Ovary (tissue), 9 donors: ENCODE measurements around the gene MKX. TPM values are rescaled to one million over a fixed set of nuclear protein-coding genes. Genes with fewer than 3 reads are reported as not detected.

Source experiments
- DNase-seq, 5 donors: peaks; one replicate each; pipeline ENCODE4 v3.0.0-alpha.2; 2019 to 2020
- H3K27ac ChIP-seq, 2 donors: fragments of 200-600 bp; one replicate each; pipeline versions ENCODE4 v1.5.1 to v1.8.0; 2019 to 2022
- H3K27me3 ChIP-seq: fragments of 200-600 bp; one replicate; pipeline ENCODE4 v1.8.0; 2022
- H3K36me3 ChIP-seq: fragments of 200-600 bp; sonication (generic); one replicate; pipeline ENCODE4 v1.5.1; 2019
- H3K4me1 ChIP-seq: one replicate; pipeline ENCODE4 v1.8.1; 2013; ENCODE audit warnings: mild to moderate bottlenecking, moderate library complexity; ENCODE audit not compliant: insufficient read depth
- H3K4me3 ChIP-seq: fragments of 200-600 bp; sonication (generic); one replicate; pipeline ENCODE4 v1.5.1; 2017
- H3K9me3 ChIP-seq, 2 donors: fragments of 200-600 bp in 1 of 2; sonication (generic) in 1 of 2; one replicate each; pipeline versions ENCODE4 v1.5.1 to v1.8.1; 2013 to 2019; ENCODE audit warnings: mild to moderate bottlenecking in 1 of 2, moderate library complexity in 1 of 2
- EP300 ChIP-seq: sonication (generic); formaldehyde crosslinking; IDR thresholded peaks from one replicate; pipeline ENCODE4 v1.6.1; 2017; ENCODE audit warnings: antibody characterized with exemption
- POLR2A ChIP-seq: fragments of 450-650 bp; IDR thresholded peaks from one replicate; pipeline ENCODE4 v1.6.1; 2017; ENCODE audit warnings: antibody characterized with exemption, mild to moderate bottlenecking, moderate library complexity
- WGBS, 3 donors: extraction: QIAGEN DNeasy Blood & Tissue Kit in 1 of 3; methylation state at CpG; one replicate each; pipeline versions ENCODE4 v1.1.5 to v1.1.7; 2013 to 2017; 5-methylcytosine and 5-hydroxymethylcytosine counted together
- intact Hi-C, 4 donors: fragments of 100-400 bp; cut with DNase I; formaldehyde crosslinking; loops; one replicate each; pipeline versions ENCODE4 v1.11.0 to v1.15.1; 2022 to 2023
- polyA plus RNA-seq, 2 donors: library from polyadenylated mRNA; stranded (reverse); fragments of 200-250 nt in 1 of 2; fragments of 350-450 nt in 1 of 2; fragmentation: Illumina TruSeq in 1 of 2; extraction: RNeasy Lipid Tissue Mini Kit (QIAGEN cat#74804) in 1 of 2; gene quantifications; one replicate each; pipeline ENCODE4 v1.2.3, GENCODE V29; 2013 to 2014
- total RNA-seq, 7 donors: library from RNA; depleted of rRNA in 2 of 7; stranded (reverse); fragments of >200 nt in 2 of 7; fragmentation: NEBNext Ultra II Directional in 3 of 7; extraction: Animal tissue kit (Norgen Biotek cat#: 25700) in 3 of 7; gene quantifications; one replicate each; pipeline versions ENCODE4 v1.1.0 to v1.2.4, GENCODE V29; 2016 to 2023
- TF ChIP-seq, protein P1 (sequence below), 3 donors: fragments of 450-650 bp in 2 of 3; fragments of 200-600 bp in 1 of 3; IDR thresholded peaks; one replicate each; pipeline versions ENCODE4 v1.5.1 to v1.8.0; 2016 to 2022; ENCODE audit warnings: antibody characterized with exemption in 3 of 3, mild to moderate bottlenecking in 1 of 3
- donor health status: DM: no; HTN: no; CAD: no; lungs with moderate emphysema.
- donor health status: DM: no; HTN: no; CAD: no.
- donor health status: Bipolar disorder and iron deficiency.
- donor health status: DM: yes; HTN: yes; CAD: no.
- donor health status: DM: no; HTN: no; CAD: no.
- donor health status: DM: yes; HTN: yes; CAD: no.

MKX gene
- total and polyA plus RNA-seq, 9 donors = 7.4 to 39.7 (median 17.2) TPM

DNA sequence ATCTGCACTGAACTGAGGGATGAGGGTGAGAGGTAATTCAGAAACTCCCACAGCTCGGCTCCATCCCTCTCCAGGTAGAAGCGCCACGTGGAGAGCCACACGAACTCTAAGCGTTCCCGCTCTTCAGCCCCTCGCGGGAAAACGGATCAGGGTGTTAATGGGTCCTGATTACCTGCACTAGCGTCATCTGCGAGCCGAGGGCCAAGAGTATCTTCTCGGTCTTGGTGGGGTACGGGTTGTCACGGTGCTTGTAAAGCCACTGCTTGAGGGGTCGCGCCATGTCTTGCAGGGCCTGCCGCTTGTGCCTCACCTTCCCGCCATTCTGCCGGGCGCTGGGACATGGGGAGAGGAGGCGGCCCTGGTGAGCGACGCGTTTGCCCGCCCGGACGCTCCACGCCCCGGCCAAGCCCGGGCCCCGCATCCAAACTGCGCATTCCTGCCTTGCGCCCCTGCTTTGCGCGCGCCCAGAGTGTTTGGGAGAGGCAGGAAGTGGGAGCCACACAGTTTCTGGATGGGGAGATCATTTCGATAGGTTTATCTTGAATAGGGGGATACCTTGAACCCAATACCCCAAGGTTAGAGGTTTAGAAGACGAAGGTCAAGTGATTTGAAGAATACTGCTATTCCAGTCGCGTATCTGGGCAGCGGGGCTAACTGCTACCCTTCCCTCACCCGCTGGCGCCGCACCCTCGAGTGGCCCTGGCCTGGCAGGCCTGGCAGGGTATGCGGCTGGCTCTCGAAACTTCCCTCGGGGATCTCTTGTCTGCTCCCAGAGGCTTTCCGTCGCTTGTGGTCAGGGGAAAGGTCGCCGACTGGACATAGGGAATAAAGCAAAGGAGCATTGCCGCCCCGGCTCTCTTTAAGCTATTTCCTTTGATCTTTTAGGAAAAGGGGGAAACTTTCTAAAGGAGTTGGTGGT, 4.2 kb downstream of the MKX start:
- DNase-seq = peak in 4 of 5 donors; percentile 22 to 56 (median 54)
- H3K4me1 ChIP-seq = no peaks in the 10 kb centered on the region
- H3K27ac ChIP-seq = peak overlapping the region; percentile 96 to 98
- H3K9me3 ChIP-seq = no peaks in the 10 kb centered on the region
- TF ChIP-seq EP300 = no peak
- no peak for TF ChIP-seq POLR2A
- TF ChIP-seq, protein P1, sequence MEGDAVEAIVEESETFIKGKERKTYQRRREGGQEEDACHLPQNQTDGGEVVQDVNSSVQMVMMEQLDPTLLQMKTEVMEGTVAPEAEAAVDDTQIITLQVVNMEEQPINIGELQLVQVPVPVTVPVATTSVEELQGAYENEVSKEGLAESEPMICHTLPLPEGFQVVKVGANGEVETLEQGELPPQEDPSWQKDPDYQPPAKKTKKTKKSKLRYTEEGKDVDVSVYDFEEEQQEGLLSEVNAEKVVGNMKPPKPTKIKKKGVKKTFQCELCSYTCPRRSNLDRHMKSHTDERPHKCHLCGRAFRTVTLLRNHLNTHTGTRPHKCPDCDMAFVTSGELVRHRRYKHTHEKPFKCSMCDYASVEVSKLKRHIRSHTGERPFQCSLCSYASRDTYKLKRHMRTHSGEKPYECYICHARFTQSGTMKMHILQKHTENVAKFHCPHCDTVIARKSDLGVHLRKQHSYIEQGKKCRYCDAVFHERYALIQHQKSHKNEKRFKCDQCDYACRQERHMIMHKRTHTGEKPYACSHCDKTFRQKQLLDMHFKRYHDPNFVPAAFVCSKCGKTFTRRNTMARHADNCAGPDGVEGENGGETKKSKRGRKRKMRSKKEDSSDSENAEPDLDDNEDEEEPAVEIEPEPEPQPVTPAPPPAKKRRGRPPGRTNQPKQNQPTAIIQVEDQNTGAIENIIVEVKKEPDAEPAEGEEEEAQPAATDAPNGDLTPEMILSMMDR (IDR thresholded peaks at IDR 0.05) = no peak
- H3K4me3 ChIP-seq = peak overlapping the region; percentile 75
- intact Hi-C loops = loop anchor here in 3 of 4 donors (1.0 to 10.0 kb wide), 5 partner anchors 73 to 437 kb away; no protein-coding TSS in a partner anchor
- H3K36me3 ChIP-seq = no peaks in the 10 kb centered on the region
- 50 to 64% (median 62%) methylated on average over 55 of the region's 55 CpGs for WGBS, 3 donors
- H3K27me3 ChIP-seq = no peaks in the 10 kb centered on the region

DNA sequence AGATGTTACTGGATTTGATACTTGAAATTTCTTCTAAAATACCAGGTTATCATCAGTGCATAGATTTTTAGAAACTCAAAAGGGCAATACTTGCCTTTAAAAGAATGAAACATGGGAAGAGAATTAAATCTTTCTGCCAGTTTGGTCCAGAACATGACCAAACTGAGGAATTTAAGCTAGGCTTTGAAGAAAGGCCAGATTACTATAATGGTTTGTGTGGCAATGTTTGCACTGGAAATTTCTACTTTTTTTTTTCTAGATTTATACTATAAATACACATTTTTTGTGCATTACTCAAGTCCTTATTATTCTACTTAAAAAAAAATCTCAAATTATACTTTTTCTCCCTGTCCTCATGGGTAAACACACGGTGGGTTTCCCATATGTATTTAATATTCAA, 9.2 kb downstream of the MKX start:
- no peak overlapping the region for H3K27ac ChIP-seq
- no peaks in the 10 kb centered on the region for H3K36me3 ChIP-seq
- H3K4me3 ChIP-seq = no peak overlapping the region
- 86 to 93% (median 88%) methylated on average over 1 of the region's 1 CpG for WGBS, 3 donors
- peaks cover under 1% of the 10 kb centered on the region for H3K4me1 ChIP-seq
- no peaks in the 10 kb centered on the region for H3K9me3 ChIP-seq
- DNase-seq = no peak
- no peak for TF ChIP-seq EP300
- TF ChIP-seq POLR2A = no peak
- TF ChIP-seq, protein P1 (IDR thresholded peaks at IDR 0.05) = no peak
- intact Hi-C loops = no loop called here
- no peaks in the 10 kb centered on the region for H3K27me3 ChIP-seq

DNA sequence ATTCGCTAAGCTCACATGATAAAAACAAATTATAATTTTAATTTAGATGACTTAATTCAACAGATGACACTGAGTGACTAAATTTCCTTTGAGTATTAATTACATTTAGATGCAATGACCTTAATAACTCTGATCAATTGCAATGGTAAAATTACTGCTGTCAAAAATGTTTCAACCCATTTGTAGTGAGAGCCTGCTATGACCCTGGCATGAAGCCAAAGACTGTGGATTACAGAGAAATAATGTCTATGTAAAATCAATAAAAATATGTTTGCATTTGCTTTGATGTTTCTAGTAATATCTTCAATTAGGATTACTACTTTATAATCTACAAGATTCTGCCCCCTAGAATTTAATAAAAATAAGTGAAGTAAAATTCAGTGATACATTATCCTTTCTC, 15.6 kb downstream of the MKX start:
- Histone ChIP-seq H3K4me1 (peaks cover 3% of the 10 kb centered on the region), H3K36me3 (no peaks in the 10 kb centered on the region), H3K4me3 (no peak overlapping the region), H3K27ac (no peak overlapping the region), H3K27me3 (no peaks in the 10 kb centered on the region), H3K9me3 (no peaks in the 10 kb centered on the region)
- WGBS, 3 donors = 100% methylated on average over 1 of the region's 1 CpG
- no peak for DNase-seq
- TF ChIP-seq, protein P1 (IDR thresholded peaks at IDR 0.05) = no peak
- intact Hi-C loops = no loop called here

DNA sequence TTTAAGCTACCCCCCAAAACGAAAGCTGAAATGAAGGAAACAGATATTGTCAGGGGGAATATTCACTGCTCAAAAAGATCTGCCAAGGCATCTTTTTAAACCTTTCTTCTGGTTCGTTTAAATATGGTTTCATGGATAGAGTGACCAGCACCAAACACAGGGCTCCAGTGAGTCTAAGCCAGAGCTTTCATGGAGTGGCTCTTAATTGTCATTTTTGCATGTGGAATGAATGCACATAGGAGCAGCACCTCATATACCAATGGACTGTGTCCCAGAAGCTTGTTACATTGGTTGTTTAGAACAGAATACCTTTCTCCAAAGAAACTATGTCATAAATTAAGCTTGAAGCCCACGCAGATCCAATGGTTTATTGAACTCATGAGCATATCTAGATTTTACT, 17.3 kb downstream of the MKX start:
- Histone ChIP-seq H3K9me3 (no peaks in the 10 kb centered on the region), H3K27me3 (no peaks in the 10 kb centered on the region), H3K4me1 (peaks cover 5% of the 10 kb centered on the region), H3K27ac (peak overlapping the region; percentile 2 to 78), H3K36me3 (no peaks in the 10 kb centered on the region), H3K4me3 (no peak overlapping the region)
- DNase-seq = no peak
- 44 to 60% (median 53%) methylated on average over 3 of the region's 3 CpGs for WGBS, 3 donors
- intact Hi-C loops = no loop called here
- TF ChIP-seq EP300 = no peak
- TF ChIP-seq, protein P1 (IDR thresholded peaks at IDR 0.05) = no peak
- no peak for TF ChIP-seq POLR2A
